GM12878 (cell line): ENCODE results near the gene AP1B1. TPM values are rescaled to one million over a fixed set of nuclear protein-coding genes. Genes with fewer than 3 reads are reported as not detected.

Experiments used
- CHD4 ChIP-seq: fragments of 200-600 bp; sonication (generic); IDR thresholded peaks from 2 replicates; pipeline ENCODE4 v1.6.1; 2016; ENCODE audit warnings: mild to moderate bottlenecking
- ETV6 ChIP-seq, 2 experiments: fragments of 450-650 bp in 1 of 2; IDR thresholded peaks in 1 of 2; conservative IDR thresholded peaks in 1 of 2; 2 replicates each; pipeline ENCODE4 v1.6.1; 2014; ENCODE audit warnings: antibody characterized with exemption in 1 of 2, borderline replicate concordance in 1 of 2, low read depth in 1 of 2, mild to moderate bottlenecking in 1 of 2, moderate library complexity in 1 of 2
- EZH2 ChIP-seq: IDR thresholded peaks from 2 replicates; pipeline ENCODE4 v1.6.1; 2012; ENCODE audit warnings: low read depth, mild to moderate bottlenecking, control low read depth, inconsistent platforms, low read length, borderline replicate concordance; ENCODE audit not compliant: control insufficient read depth
- IKZF2 ChIP-seq, 2 experiments: fragments of 450-650 bp; IDR thresholded peaks; 2 replicates each; pipeline ENCODE4 v1.6.1; 2017; ENCODE audit warnings: mild to moderate bottlenecking in 2 of 2, moderate library complexity in 2 of 2
- KAT2A ChIP-seq: conservative IDR thresholded peaks from 2 replicates; pipeline ENCODE4 v1.6.1; 2011; ENCODE audit warnings: low read depth, low read length; ENCODE audit not compliant: control insufficient read depth
- MTA3 ChIP-seq: IDR thresholded peaks from 2 replicates; pipeline ENCODE4 v1.6.1; 2012; ENCODE audit warnings: low read length, inconsistent platforms, borderline replicate concordance
- NFIC ChIP-seq: IDR thresholded peaks from 2 replicates; pipeline ENCODE4 v1.6.1; 2012; ENCODE audit warnings: low read depth, mild to moderate bottlenecking, inconsistent platforms, low read length, moderate library complexity
- PAX8 ChIP-seq: fragments of 450-650 bp; IDR thresholded peaks from 2 replicates; pipeline ENCODE4 v1.6.1; 2017; ENCODE audit warnings: mild to moderate bottlenecking, moderate library complexity
- SMAD5 ChIP-seq: IDR thresholded peaks from 2 replicates; pipeline ENCODE4 v1.6.1; 2016; ENCODE audit warnings: antibody characterized with exemption, low read depth
- SMARCA5 ChIP-seq: fragments of 450-650 bp; IDR thresholded peaks from 2 replicates; pipeline ENCODE4 v1.6.1; 2017; ENCODE audit warnings: mild to moderate bottlenecking
- SMC3 ChIP-seq: IDR thresholded peaks from 2 replicates; pipeline ENCODE4 v1.6.1; 2011; ENCODE audit warnings: low read length, improper control_type of control experiment, borderline replicate concordance
- SREBF2 ChIP-seq: IDR thresholded peaks from 2 replicates; pipeline ENCODE4 v1.6.1; 2012; ENCODE audit warnings: mild to moderate bottlenecking, low read length
- SUPT20H ChIP-seq: IDR thresholded peaks from 2 replicates; pipeline ENCODE4 v1.6.1; 2011; ENCODE audit warnings: low read depth, mild to moderate bottlenecking, low read length, moderate library complexity, borderline replicate concordance; ENCODE audit not compliant: control insufficient read depth
- ZNF207 ChIP-seq: fragments of 450-650 bp; IDR thresholded peaks from 2 replicates; pipeline ENCODE4 v1.6.1; 2014; ENCODE audit warnings: antibody characterized with exemption, mild to moderate bottlenecking, borderline replicate concordance
- ZNF622 ChIP-seq: fragments of 450-650 bp; IDR thresholded peaks from 2 replicates; pipeline ENCODE4 v1.6.1; 2017; ENCODE audit warnings: mild to moderate bottlenecking, inconsistent platforms
- polyA plus RNA-seq, 11 experiments: library from polyadenylated mRNA; depleted of rRNA in 4 of 11; unstranded in 6 of 11; stranded (reverse) in 5 of 11; fragments of >200 nt; fragmentation: Nextera tagmentation in 4 of 11; fragmentation: Illumina TruSeq in 1 of 11; extraction: Ambion mirVana in 4 of 11; extraction: Trizol in 1 of 11; gene quantifications; 1 replicate in 1 of 11; 2 replicates in 10 of 11; pipeline versions ENCODE4 v1.2.1 to v1.2.3, GENCODE V29; 2011 to 2016; ENCODE audit warnings: inconsistent platforms in 2 of 11, missing spikeins in 2 of 11, low read depth in 1 of 11
- total RNA-seq, 4 experiments: library from RNA; depleted of rRNA in 3 of 4; stranded (reverse); fragments of >200 nt in 3 of 4; fragmentation: Illumina TruSeq in 1 of 4; extraction: Trizol in 1 of 4; gene quantifications; 2 replicates each; pipeline versions ENCODE4 v1.2.1 to v1.2.3, GENCODE V29; 2013 to 2021
- TF ChIP-seq, protein P1 (sequence below): fragments of 450-650 bp; IDR thresholded peaks from 2 replicates; pipeline ENCODE4 v1.6.1; 2018; ENCODE audit warnings: borderline replicate concordance, mild to moderate bottlenecking; ENCODE audit not compliant: partially characterized antibody
- TF ChIP-seq, protein P2 (sequence below): IDR thresholded peaks from 2 replicates; pipeline ENCODE4 v1.6.1; 2011; ENCODE audit warnings: borderline replicate concordance, low read depth, mild to moderate bottlenecking, moderate library complexity, low read length; ENCODE audit not compliant: insufficient read depth, poor library complexity, severe bottlenecking
- TF ChIP-seq, protein P3 (sequence below): IDR thresholded peaks from 2 replicates; pipeline ENCODE4 v1.6.1; 2012; ENCODE audit warnings: low read depth, low read length, improper control_type of control experiment
- TF ChIP-seq, protein P4 (sequence below): fragments of 450-650 bp; conservative IDR thresholded peaks from 2 replicates; pipeline ENCODE4 v1.6.1; 2017; ENCODE audit warnings: mild to moderate bottlenecking, moderate library complexity
- TF ChIP-seq, protein P5 (sequence below): fragments of 150-350 bp; IDR thresholded peaks from 2 replicates; pipeline ENCODE4 v1.6.1; 2016; ENCODE audit warnings: low read depth, low read length

The AP1B1 gene
- total and polyA plus RNA-seq, 10 of the 15 experiments (the other 5 are each of a cell fraction or from before 2014, with no cell fraction given), result 2.1 to 98.6 (median 57.8) TPM

DNA sequence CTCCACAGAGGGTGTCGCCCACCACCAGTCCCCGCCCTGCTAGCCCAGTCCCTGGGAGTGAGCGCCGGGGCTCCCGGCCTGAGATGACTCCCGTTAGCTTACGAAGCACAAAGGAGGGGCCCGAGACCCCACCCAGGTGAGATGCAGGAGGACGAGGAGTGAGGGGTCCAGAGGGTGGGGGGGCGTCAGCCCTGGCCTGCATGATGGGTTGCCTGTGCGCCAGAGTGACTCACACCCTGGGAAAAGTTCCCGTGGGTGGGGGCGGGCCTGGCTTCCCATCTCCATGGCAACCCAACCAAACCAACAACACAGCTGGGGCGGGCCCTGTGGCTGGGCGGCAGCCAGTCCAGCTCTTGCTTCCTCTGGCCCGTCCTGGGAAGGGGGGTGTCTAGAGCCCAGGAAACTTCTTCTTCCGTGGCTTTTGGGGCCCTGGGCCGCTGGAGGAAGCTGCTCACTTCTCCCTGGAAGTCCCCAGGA is 77.5 kb downstream of the AP1B1 start (continued):
- TF ChIP-seq, protein P1, sequence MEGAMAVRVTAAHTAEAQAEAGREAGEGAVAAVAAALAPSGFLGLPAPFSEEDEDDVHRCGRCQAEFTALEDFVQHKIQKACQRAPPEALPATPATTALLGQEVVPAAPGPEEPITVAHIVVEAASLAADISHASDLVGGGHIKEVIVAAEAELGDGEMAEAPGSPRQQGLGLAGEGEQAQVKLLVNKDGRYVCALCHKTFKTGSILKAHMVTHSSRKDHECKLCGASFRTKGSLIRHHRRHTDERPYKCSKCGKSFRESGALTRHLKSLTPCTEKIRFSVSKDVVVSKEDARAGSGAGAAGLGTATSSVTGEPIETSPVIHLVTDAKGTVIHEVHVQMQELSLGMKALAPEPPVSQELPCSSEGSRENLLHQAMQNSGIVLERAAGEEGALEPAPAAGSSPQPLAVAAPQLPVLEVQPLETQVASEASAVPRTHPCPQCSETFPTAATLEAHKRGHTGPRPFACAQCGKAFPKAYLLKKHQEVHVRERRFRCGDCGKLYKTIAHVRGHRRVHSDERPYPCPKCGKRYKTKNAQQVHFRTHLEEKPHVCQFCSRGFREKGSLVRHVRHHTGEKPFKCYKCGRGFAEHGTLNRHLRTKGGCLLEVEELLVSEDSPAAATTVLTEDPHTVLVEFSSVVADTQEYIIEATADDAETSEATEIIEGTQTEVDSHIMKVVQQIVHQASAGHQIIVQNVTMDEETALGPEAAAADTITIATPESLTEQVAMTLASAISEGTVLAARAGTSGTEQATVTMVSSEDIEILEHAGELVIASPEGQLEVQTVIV, result no peak
- no peak for TF ChIP-seq SMARCA5
- no peak for TF ChIP-seq PAX8
- no peak for TF ChIP-seq NFIC
- no peak for TF ChIP-seq EZH2
- TF ChIP-seq KAT2A, result no peak
- no peak for TF ChIP-seq SMAD5
- no peak for TF ChIP-seq ETV6 (conservative IDR thresholded peaks at IDR 0.05 in 1 of 2, IDR thresholded peaks at IDR 0.05 in 1 of 2; ENCODE audit: borderline replicate concordance in 1 of 2, low read depth in 1 of 2)
- no peak for TF ChIP-seq ZNF207
- TF ChIP-seq, protein P2, sequence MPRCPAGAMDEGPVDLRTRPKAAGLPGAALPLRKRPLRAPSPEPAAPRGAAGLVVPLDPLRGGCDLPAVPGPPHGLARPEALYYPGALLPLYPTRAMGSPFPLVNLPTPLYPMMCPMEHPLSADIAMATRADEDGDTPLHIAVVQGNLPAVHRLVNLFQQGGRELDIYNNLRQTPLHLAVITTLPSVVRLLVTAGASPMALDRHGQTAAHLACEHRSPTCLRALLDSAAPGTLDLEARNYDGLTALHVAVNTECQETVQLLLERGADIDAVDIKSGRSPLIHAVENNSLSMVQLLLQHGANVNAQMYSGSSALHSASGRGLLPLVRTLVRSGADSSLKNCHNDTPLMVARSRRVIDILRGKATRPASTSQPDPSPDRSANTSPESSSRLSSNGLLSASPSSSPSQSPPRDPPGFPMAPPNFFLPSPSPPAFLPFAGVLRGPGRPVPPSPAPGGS, result no peak
- TF ChIP-seq IKZF2 (IDR thresholded peaks at IDR 0.05), result 0 out of 4 replicates have a peak, but pooled peaks of 1 of the 2 experiments have one; percentile 42
- TF ChIP-seq ZNF622, result no peak
- TF ChIP-seq SUPT20H, result no peak
- TF ChIP-seq, protein P3, sequence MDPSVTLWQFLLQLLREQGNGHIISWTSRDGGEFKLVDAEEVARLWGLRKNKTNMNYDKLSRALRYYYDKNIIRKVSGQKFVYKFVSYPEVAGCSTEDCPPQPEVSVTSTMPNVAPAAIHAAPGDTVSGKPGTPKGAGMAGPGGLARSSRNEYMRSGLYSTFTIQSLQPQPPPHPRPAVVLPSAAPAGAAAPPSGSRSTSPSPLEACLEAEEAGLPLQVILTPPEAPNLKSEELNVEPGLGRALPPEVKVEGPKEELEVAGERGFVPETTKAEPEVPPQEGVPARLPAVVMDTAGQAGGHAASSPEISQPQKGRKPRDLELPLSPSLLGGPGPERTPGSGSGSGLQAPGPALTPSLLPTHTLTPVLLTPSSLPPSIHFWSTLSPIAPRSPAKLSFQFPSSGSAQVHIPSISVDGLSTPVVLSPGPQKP, result no peak
- no peak for TF ChIP-seq MTA3
- no peak for TF ChIP-seq CHD4
- TF ChIP-seq SMC3, result no peak
- TF ChIP-seq SREBF2, result no peak
- TF ChIP-seq, protein P4, sequence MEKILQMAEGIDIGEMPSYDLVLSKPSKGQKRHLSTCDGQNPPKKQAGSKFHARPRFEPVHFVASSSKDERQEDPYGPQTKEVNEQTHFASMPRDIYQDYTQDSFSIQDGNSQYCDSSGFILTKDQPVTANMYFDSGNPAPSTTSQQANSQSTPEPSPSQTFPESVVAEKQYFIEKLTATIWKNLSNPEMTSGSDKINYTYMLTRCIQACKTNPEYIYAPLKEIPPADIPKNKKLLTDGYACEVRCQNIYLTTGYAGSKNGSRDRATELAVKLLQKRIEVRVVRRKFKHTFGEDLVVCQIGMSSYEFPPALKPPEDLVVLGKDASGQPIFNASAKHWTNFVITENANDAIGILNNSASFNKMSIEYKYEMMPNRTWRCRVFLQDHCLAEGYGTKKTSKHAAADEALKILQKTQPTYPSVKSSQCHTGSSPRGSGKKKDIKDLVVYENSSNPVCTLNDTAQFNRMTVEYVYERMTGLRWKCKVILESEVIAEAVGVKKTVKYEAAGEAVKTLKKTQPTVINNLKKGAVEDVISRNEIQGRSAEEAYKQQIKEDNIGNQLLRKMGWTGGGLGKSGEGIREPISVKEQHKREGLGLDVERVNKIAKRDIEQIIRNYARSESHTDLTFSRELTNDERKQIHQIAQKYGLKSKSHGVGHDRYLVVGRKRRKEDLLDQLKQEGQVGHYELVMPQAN, result 0 out of 2 replicates have a peak, but pooled peaks have one; percentile 40
- TF ChIP-seq, protein P5, sequence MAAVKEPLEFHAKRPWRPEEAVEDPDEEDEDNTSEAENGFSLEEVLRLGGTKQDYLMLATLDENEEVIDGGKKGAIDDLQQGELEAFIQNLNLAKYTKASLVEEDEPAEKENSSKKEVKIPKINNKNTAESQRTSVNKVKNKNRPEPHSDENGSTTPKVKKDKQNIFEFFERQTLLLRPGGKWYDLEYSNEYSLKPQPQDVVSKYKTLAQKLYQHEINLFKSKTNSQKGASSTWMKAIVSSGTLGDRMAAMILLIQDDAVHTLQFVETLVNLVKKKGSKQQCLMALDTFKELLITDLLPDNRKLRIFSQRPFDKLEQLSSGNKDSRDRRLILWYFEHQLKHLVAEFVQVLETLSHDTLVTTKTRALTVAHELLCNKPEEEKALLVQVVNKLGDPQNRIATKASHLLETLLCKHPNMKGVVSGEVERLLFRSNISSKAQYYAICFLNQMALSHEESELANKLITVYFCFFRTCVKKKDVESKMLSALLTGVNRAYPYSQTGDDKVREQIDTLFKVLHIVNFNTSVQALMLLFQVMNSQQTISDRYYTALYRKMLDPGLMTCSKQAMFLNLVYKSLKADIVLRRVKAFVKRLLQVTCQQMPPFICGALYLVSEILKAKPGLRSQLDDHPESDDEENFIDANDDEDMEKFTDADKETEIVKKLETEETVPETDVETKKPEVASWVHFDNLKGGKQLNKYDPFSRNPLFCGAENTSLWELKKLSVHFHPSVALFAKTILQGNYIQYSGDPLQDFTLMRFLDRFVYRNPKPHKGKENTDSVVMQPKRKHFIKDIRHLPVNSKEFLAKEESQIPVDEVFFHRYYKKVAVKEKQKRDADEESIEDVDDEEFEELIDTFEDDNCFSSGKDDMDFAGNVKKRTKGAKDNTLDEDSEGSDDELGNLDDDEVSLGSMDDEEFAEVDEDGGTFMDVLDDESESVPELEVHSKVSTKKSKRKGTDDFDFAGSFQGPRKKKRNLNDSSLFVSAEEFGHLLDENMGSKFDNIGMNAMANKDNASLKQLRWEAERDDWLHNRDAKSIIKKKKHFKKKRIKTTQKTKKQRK, result no peak
